22Rv1 (cell line): ENCODE measurements around the gene PLSCR5.

Source experiments
- CTCF ChIP-seq: fragments of 450-650 bp; IDR thresholded peaks from 2 replicates; pipeline ENCODE4 v1.5.1; 2017; ENCODE audit warnings: mild to moderate bottlenecking
- ZFX ChIP-seq: fragments of 450-650 bp; IDR thresholded peaks from 2 replicates; pipeline ENCODE4 v1.6.1; 2017; ENCODE audit warnings: antibody characterized with exemption, borderline replicate concordance

GRCh38 chr3:146542978-146543377 lies 62.2 kb downstream of the PLSCR5 start:
- no peak for TF ChIP-seq CTCF
- no peak for TF ChIP-seq ZFX
